Amniotic stem cell (primary cell): ENCODE data around the gene TRIO.

Source experiments
- DNase-seq: peaks from one replicate; lab custom pipeline; 2025; lab: John Stamatoyannopoulos, UW

TRIO gene

GRCh38 chr5:14265570-14265969, 122.4 kb downstream of the TRIO start:
- peak; percentile 80 for DNase-seq

- no peak for DNase-seq
Measured at GRCh38 chr5:14266171-14266570, 123.0 kb downstream of the TRIO start.

GRCh38 chr5:14266686-14267085, 123.5 kb downstream of the TRIO start:
- DNase-seq: no peak

GRCh38 chr5:14267166-14267838, 124.2 kb downstream of the TRIO start:
- no peak for DNase-seq

- peak; percentile 54 for DNase-seq
Measured at GRCh38 chr5:14267991-14268708, 125.0 kb downstream of the TRIO start.

GRCh38 chr5:14268738-14269137, 125.6 kb downstream of the TRIO start:
- DNase-seq: no peak

GRCh38 chr5:14269395-14269794, 126.3 kb downstream of the TRIO start:
- DNase-seq: no peak

- peak; percentile 51 for DNase-seq
Measured at GRCh38 chr5:14270209-14270702, 127.1 kb downstream of the TRIO start.

- DNase-seq: no peak
Measured at GRCh38 chr5:14272548-14273205, 129.5 kb downstream of the TRIO start.

- DNase-seq: no peak
Measured at GRCh38 chr5:14273207-14273767, 130.1 kb downstream of the TRIO start.

- DNase-seq: no peak
Measured at GRCh38 chr5:14276380-14276779, 133.2 kb downstream of the TRIO start.

- no peak for DNase-seq
Measured at GRCh38 chr5:14277385-14278320, 134.5 kb downstream of the TRIO start.

- no peak for DNase-seq
Measured at GRCh38 chr5:14280294-14280854, 137.2 kb downstream of the TRIO start.

GRCh38 chr5:14281746-14282181, 138.6 kb downstream of the TRIO start:
- DNase-seq: no peak

- no peak for DNase-seq
Measured at GRCh38 chr5:14283139-14283538, 140.0 kb downstream of the TRIO start.

- no peak for DNase-seq
Measured at GRCh38 chr5:14284392-14285148, 141.4 kb downstream of the TRIO start.

GRCh38 chr5:14286007-14286406, 142.9 kb downstream of the TRIO start:
- no peak for DNase-seq

- no peak for DNase-seq
Measured at GRCh38 chr5:14286574-14287421, 143.7 kb downstream of the TRIO start.
